GM18507 (cell line): ENCODE measurements around the gene ALCAM.
"Not testable (repeated sequence)": the region's sequence is repeated elsewhere in the genome, so short reads cannot be mapped to it uniquely, and the experiment has no call there.

Experiments
- DNase-seq: peaks from one replicate; pipeline ENCODE4 v3.0.0; 2011; ENCODE audit warnings: low read depth; ENCODE audit not compliant: insufficient read length; ENCODE audit errors: extremely low spot score
- FAIRE-seq: peaks from 2 replicates; lab custom pipeline; 2011; peaks lifted over from hg19 to GRCh38; lab: Jason Lieb, UNC

Gene ALCAM

GRCh38 chr3:105545051-105545450 is 178.3 kb downstream of the ALCAM start:
- FAIRE-seq (no peak), DNase-seq (no peak)

- no peak for FAIRE-seq
- DNase-seq, result no peak
Observed at GRCh38 chr3:105553851-105554250, 187.1 kb downstream of the ALCAM start.

GRCh38 chr3:105555206-105555605 is 188.5 kb downstream of the ALCAM start:
- DNase-seq, result no peak
- no peak for FAIRE-seq

GRCh38 chr3:105559856-105560255 is 193.1 kb downstream of the ALCAM start:
- FAIRE-seq (no peak), DNase-seq (no peak)

GRCh38 chr3:105561876-105562275 is 195.2 kb downstream of the ALCAM start:
- DNase-seq (no peak), FAIRE-seq (no peak)

GRCh38 chr3:105564546-105565288 is 198.0 kb downstream of the ALCAM start:
- DNase-seq (no peak), FAIRE-seq (no peak)

- DNase-seq, result no peak
- FAIRE-seq, result no peak
Observed at GRCh38 chr3:105571005-105571404, 204.3 kb downstream of the ALCAM start.

- no peak for DNase-seq
- no peak for FAIRE-seq
Observed at GRCh38 chr3:105572501-105572900, 205.8 kb downstream of the ALCAM start.

- DNase-seq (no peak), FAIRE-seq (no peak)
Observed at GRCh38 chr3:105579439-105579838, 212.7 kb downstream of the ALCAM start.

- no peak for FAIRE-seq
- no peak for DNase-seq
Observed at GRCh38 chr3:105580296-105580965, 213.7 kb downstream of the ALCAM start.

- FAIRE-seq (no peak), DNase-seq (no peak)
Observed at GRCh38 chr3:105582015-105582414, 215.3 kb downstream of the ALCAM start.

- no peak for FAIRE-seq
- DNase-seq, result no peak
Observed at GRCh38 chr3:105584003-105584790, 217.5 kb downstream of the ALCAM start.

GRCh38 chr3:105593315-105593714 is 226.6 kb downstream of the ALCAM start:
- no peak for FAIRE-seq
- DNase-seq, result no peak

GRCh38 chr3:105594219-105594618 is 227.5 kb downstream of the ALCAM start:
- DNase-seq (no peak), FAIRE-seq (no peak)

- DNase-seq, result no peak
- FAIRE-seq, result no peak
Observed at GRCh38 chr3:105598042-105598796, 231.5 kb downstream of the ALCAM start.

GRCh38 chr3:105599350-105599749 is 232.6 kb downstream of the ALCAM start:
- FAIRE-seq, result no peak
- DNase-seq, result no peak

GRCh38 chr3:105601756-105602155 is 235.0 kb downstream of the ALCAM start:
- not testable (repeated sequence) for FAIRE-seq, DNase-seq

GRCh38 chr3:105602286-105602685 is 235.6 kb downstream of the ALCAM start:
- DNase-seq, FAIRE-seq: not testable (repeated sequence)

- FAIRE-seq, DNase-seq: not testable (repeated sequence)
Observed at GRCh38 chr3:105603516-105603915, 236.8 kb downstream of the ALCAM start.

- FAIRE-seq, result no peak
- DNase-seq, result no peak
Observed at GRCh38 chr3:105606016-105606415, 239.3 kb downstream of the ALCAM start.
